H1 (cell line): ENCODE data around the gene RAB3IL1. TPM values are rescaled to one million over a fixed set of nuclear protein-coding genes. Genes with fewer than 3 reads are reported as not detected.

Experiments
- BACH1 ChIP-seq: IDR thresholded peaks from 2 replicates; pipeline ENCODE4 v1.6.1; 2012; ENCODE audit warnings: low read length, improper control_type of control experiment
- CEBPB ChIP-seq: IDR thresholded peaks from 2 replicates; pipeline ENCODE4 v1.6.1; 2012; ENCODE audit warnings: low read depth, low read length
- E2F6 ChIP-seq: IDR thresholded peaks from 2 replicates; pipeline ENCODE4 v1.6.1; 2012; ENCODE audit warnings: inconsistent platforms
- PHF8 ChIP-seq: fragments of 200-600 bp; sonication (generic); conservative IDR thresholded peaks from 2 replicates; pipeline ENCODE4 v1.7.1; 2012; ENCODE audit warnings: low read depth, mild to moderate bottlenecking, inconsistent platforms, low read length, moderate library complexity
- polyA plus RNA-seq, 7 experiments: library from polyadenylated mRNA; depleted of rRNA in 3 of 7; stranded (reverse) in 5 of 7; unstranded in 2 of 7; fragments of >200 nt in 5 of 7; fragments of 200-250 nt in 2 of 7; gene quantifications; 1 replicate in 5 of 7; 2 replicates in 1 of 7; 4 replicates in 1 of 7; pipeline versions ENCODE4 v1.2.1 to v1.2.3, GENCODE V29; 2011 to 2013; ENCODE audit warnings: missing spikeins in 2 of 7, mixed read lengths in 2 of 7
- total RNA-seq: library from RNA; stranded (reverse); fragmentation: NEBNext Ultra II Directional; extraction: Animal tissue kit (Norgen Biotek cat#: 25700); gene quantifications from 2 replicates; pipeline ENCODE4 v1.2.1, GENCODE V29; 2021

Gene RAB3IL1
- total and polyA plus RNA-seq, 2 of the 8 experiments (the other 6 are each of a cell fraction or from before 2014, with no cell fraction given): 6.8 to 7.9 TPM

- 0 out of 2 replicates have a peak, but pooled peaks have one; percentile 10 for TF ChIP-seq CEBPB
- peak; percentile 45; the same call in 1 of the 2 replicates for TF ChIP-seq BACH1
- no peak for TF ChIP-seq E2F6
- TF ChIP-seq PHF8: no peak
Measured at GRCh38 chr11:61899146-61899841, 18.1 kb downstream of the RAB3IL1 start (continued).
